Testis (tissue), 5 donors: ENCODE measurements around the gene DUSP2. TPM values are rescaled to one million over a fixed set of nuclear protein-coding genes. Genes with fewer than 3 reads are reported as not detected.
A peak's percentile ranks its signal among the peaks of the same experiment; 100 is the strongest.

ENCODE experiments used
- DNase-seq: peaks from one replicate; pipeline ENCODE4 v3.0.0-alpha.2; 2019
- H3K27ac ChIP-seq, 2 donors: fragments of 200-600 bp; sonication (generic); one replicate each; pipeline ENCODE4 v1.5.1; 2019
- H3K27me3 ChIP-seq: fragments of 200-600 bp; sonication (generic); one replicate; pipeline ENCODE4 v1.5.1; 2019
- H3K36me3 ChIP-seq: fragments of 200-600 bp; sonication (generic); one replicate; pipeline ENCODE4 v1.5.1; 2017; ENCODE audit warnings: low read depth; ENCODE audit errors: missing control alignments
- H3K4me1 ChIP-seq: fragments of 200-600 bp; sonication (generic); one replicate; pipeline ENCODE4 v1.5.1; 2019
- H3K4me3 ChIP-seq, 2 donors: fragments of 200-600 bp; sonication (generic); one replicate each; pipeline ENCODE4 v1.5.1; 2017 to 2019
- H3K9me3 ChIP-seq: fragments of 200-600 bp; sonication (generic); one replicate; pipeline ENCODE4 v1.5.1; 2017
- POLR2A ChIP-seq: fragments of 450-650 bp; IDR thresholded peaks from one replicate; pipeline ENCODE4 v1.6.1; 2017; ENCODE audit warnings: antibody characterized with exemption, mild to moderate bottlenecking, moderate library complexity
- WGBS, 2 donors: methylation state at CpG; one replicate each; pipeline ENCODE4 v1.1.5; 2018; 5-methylcytosine and 5-hydroxymethylcytosine counted together
- intact Hi-C: fragments of 100-400 bp; cut with DNase I; formaldehyde crosslinking; loops from one replicate; pipeline ENCODE4 v1.15.1; 2023; ENCODE audit warnings: low total_unique reads
- long read RNA-seq, 2 donors: transcript quantifications; one replicate each; lab custom pipeline, GENCODE V29; 2026
- polyA plus RNA-seq: library from polyadenylated mRNA; stranded (reverse); fragments of 350-450 nt; fragmentation: Illumina TruSeq; extraction: RNeasy Lipid Tissue Mini Kit (QIAGEN cat#74804); gene quantifications from one replicate; pipeline ENCODE4 v1.2.3, GENCODE V29; 2014; ENCODE audit warnings: low read depth, low replicate concordance; ENCODE audit not compliant: insufficient read depth
- total RNA-seq, 2 donors: library from RNA; depleted of rRNA; stranded (reverse); fragments of >200 nt; gene quantifications; one replicate each; pipeline ENCODE4 v1.2.3, GENCODE V29; 2016
- TF ChIP-seq, protein P1 (sequence below), 3 experiments: fragments of 450-650 bp in 2 of 3; fragments of 200-600 bp in 1 of 3; sonication (generic) in 1 of 3; IDR thresholded peaks; one replicate each; pipeline ENCODE4 v1.5.1; 2016 to 2019; ENCODE audit warnings: antibody characterized with exemption in 3 of 3, mild to moderate bottlenecking in 2 of 3, moderate library complexity in 1 of 3

The DUSP2 gene, protein sequence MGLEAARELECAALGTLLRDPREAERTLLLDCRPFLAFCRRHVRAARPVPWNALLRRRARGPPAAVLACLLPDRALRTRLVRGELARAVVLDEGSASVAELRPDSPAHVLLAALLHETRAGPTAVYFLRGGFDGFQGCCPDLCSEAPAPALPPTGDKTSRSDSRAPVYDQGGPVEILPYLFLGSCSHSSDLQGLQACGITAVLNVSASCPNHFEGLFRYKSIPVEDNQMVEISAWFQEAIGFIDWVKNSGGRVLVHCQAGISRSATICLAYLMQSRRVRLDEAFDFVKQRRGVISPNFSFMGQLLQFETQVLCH
- total RNA-seq (10 to 100 TPM in 1 of 2 donors, 1 to 10 TPM in 1; 6.3 to 16.5 TPM), polyA plus RNA-seq (5.7 TPM)
- long read RNA-seq, donor 1, transcript DUSP2-201 (4 exons, 1,688 nt): major isoform, 6 of 6 reads
- long read RNA-seq, donor 1, partial matches to known transcripts: 0 of 6 reads
- long read RNA-seq, donor 1, other reads (novel, unspliced or antisense): 0 of 6 reads
- long read RNA-seq, donor 2, transcript DUSP2-201 (4 exons, 1,688 nt): major isoform, 5 of 5 reads
- long read RNA-seq, donor 2, partial matches to known transcripts: 0 of 5 reads
- long read RNA-seq, donor 2, other reads (novel, unspliced or antisense): 0 of 5 reads

GRCh38 chr2:96145036-96145847, at the start of gene DUSP2:
Gene DUSP2, minus strand, starts transcription at chr2:96145440. Its CDS starts 86 bp downstream, at chr2:96145354.
- H3K4me1 ChIP-seq: peaks cover 33% of the 10 kb centered on the region
- H3K27ac ChIP-seq: peak within 1 kb of the TSS; percentile 18 to 54
- TF ChIP-seq, protein P1, sequence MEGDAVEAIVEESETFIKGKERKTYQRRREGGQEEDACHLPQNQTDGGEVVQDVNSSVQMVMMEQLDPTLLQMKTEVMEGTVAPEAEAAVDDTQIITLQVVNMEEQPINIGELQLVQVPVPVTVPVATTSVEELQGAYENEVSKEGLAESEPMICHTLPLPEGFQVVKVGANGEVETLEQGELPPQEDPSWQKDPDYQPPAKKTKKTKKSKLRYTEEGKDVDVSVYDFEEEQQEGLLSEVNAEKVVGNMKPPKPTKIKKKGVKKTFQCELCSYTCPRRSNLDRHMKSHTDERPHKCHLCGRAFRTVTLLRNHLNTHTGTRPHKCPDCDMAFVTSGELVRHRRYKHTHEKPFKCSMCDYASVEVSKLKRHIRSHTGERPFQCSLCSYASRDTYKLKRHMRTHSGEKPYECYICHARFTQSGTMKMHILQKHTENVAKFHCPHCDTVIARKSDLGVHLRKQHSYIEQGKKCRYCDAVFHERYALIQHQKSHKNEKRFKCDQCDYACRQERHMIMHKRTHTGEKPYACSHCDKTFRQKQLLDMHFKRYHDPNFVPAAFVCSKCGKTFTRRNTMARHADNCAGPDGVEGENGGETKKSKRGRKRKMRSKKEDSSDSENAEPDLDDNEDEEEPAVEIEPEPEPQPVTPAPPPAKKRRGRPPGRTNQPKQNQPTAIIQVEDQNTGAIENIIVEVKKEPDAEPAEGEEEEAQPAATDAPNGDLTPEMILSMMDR (IDR thresholded peaks at IDR 0.05): no peak
- no peak for TF ChIP-seq POLR2A
- 2 to 5% methylated on average over 17 to 80 of the region's 94 CpGs for WGBS, 2 donors
- H3K27me3 ChIP-seq: no peaks in the 10 kb centered on the region
- intact Hi-C loops: no loop called here
- peak within 1 kb of the TSS; percentile 43 to 65 for H3K4me3 ChIP-seq
- H3K36me3 ChIP-seq: no peaks in the 10 kb centered on the region
- no peaks in the 10 kb centered on the region for H3K9me3 ChIP-seq
- peak; percentile 85 for DNase-seq

GRCh38 chr2:96191937-96192670, 46.9 kb upstream of the DUSP2 start:
- no peak overlapping the region for H3K4me3 ChIP-seq
- no peaks in the 10 kb centered on the region for H3K36me3 ChIP-seq

GRCh38 chr2:96188821-96189526, 43.7 kb upstream of the DUSP2 start:
- no peak for TF ChIP-seq POLR2A
- TF ChIP-seq, protein P1 (IDR thresholded peaks at IDR 0.05): no peak
- DNase-seq: peak; percentile 42
- Histone ChIP-seq H3K4me3 (no peak overlapping the region), H3K27me3 (no peaks in the 10 kb centered on the region), H3K4me1 (peaks cover 10% of the 10 kb centered on the region), H3K27ac (no peak overlapping the region), H3K9me3 (no peaks in the 10 kb centered on the region), H3K36me3 (no peaks in the 10 kb centered on the region)
- WGBS, 2 donors: 68 to 70% methylated on average over 12 of the region's 12 CpGs
- intact Hi-C loops: no loop called here

More at GRCh38 chr2:96191937-96192670, 46.9 kb upstream of the DUSP2 start:
- no peaks in the 10 kb centered on the region for H3K4me1 ChIP-seq
- DNase-seq: no peak
- intact Hi-C loops: no loop called here
- TF ChIP-seq POLR2A: no peak
- TF ChIP-seq, protein P1 (IDR thresholded peaks at IDR 0.05): no peak
- H3K9me3 ChIP-seq: no peaks in the 10 kb centered on the region
- 83 to 88% methylated on average over 11 of the region's 11 CpGs for WGBS, 2 donors
- H3K27me3 ChIP-seq: no peaks in the 10 kb centered on the region
- H3K27ac ChIP-seq: no peak overlapping the region

DNA sequence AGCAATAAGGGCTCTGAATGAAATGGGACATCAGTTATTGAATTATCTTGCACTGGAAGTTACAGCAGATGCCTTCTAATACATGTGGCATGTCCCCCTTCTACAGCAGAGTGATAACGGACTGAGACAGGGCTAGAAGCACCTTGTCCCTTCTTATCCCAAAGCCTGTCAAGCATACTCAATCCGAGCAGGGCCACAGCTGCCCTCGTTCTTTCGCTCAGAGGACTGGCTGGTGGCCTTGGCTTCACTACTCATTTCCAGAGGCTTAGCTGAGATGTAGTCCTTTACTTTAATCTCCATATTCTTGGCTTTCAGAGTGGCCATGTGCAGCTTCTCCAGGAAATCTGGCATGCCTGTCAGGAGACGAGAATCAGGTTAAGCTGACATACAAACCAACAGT, 41.3 kb upstream of the DUSP2 start:
- WGBS, 2 donors: 59 to 69% methylated on average over 5 of the region's 5 CpGs
- Histone ChIP-seq H3K27ac (no peak overlapping the region), H3K36me3 (no peaks in the 10 kb centered on the region), H3K9me3 (no peaks in the 10 kb centered on the region), H3K4me3 (no peak overlapping the region), H3K27me3 (no peaks in the 10 kb centered on the region), H3K4me1 (peaks cover 10% of the 10 kb centered on the region)
- intact Hi-C loops: no loop called here
- no peak for DNase-seq
- TF ChIP-seq, protein P1 (IDR thresholded peaks at IDR 0.05): no peak
- no peak for TF ChIP-seq POLR2A
